22Rv1 (cell line): ENCODE results near the gene PCNX1.

Experiments
- ZFX ChIP-seq: fragments of 450-650 bp; IDR thresholded peaks from 2 replicates; pipeline ENCODE4 v1.6.1; 2017; ENCODE audit warnings: antibody characterized with exemption, borderline replicate concordance
- TF ChIP-seq, protein P1 (sequence below): fragments of 450-650 bp; IDR thresholded peaks from 2 replicates; pipeline ENCODE4 v1.5.1; 2017; ENCODE audit warnings: mild to moderate bottlenecking

DNA sequence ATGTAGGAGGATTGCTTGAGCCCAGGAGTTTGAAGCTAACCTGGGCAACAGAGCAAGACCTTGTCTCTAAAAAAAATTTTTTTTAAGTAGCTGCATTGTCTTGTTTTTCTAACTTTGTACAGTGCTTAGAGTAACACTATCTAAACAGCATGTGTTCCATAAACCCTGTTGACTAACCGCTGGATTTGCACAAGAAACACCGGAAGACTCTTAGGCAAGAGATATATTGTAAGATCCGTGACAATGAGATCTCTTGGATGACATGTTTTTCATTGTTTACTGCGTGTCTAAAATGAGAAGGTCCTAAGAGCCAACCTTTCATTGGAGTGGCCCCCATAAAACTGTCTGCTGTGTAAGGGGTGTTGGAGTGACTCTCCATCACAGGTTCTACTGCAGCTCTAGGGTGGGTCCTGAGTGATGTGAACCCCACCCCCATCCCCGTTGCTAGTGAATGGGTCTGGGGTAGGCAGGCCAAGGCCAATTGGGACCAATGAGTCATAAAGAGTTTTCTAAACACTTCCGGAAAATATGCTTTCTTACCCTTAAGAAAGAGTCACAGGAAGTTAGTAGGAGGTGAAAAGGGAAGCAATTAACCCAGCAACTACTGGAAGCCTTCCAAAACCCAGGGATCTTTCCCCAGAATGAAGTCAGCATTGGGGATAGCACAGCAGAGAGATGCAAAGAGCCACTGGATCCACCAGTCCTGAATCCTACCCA lies 24.3 kb upstream of the PCNX1 start:
- TF ChIP-seq, protein P1, sequence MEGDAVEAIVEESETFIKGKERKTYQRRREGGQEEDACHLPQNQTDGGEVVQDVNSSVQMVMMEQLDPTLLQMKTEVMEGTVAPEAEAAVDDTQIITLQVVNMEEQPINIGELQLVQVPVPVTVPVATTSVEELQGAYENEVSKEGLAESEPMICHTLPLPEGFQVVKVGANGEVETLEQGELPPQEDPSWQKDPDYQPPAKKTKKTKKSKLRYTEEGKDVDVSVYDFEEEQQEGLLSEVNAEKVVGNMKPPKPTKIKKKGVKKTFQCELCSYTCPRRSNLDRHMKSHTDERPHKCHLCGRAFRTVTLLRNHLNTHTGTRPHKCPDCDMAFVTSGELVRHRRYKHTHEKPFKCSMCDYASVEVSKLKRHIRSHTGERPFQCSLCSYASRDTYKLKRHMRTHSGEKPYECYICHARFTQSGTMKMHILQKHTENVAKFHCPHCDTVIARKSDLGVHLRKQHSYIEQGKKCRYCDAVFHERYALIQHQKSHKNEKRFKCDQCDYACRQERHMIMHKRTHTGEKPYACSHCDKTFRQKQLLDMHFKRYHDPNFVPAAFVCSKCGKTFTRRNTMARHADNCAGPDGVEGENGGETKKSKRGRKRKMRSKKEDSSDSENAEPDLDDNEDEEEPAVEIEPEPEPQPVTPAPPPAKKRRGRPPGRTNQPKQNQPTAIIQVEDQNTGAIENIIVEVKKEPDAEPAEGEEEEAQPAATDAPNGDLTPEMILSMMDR: no peak
- no peak for TF ChIP-seq ZFX
